K562 (cell line): ENCODE results near the gene CELSR1. TPM values are rescaled to one million over a fixed set of nuclear protein-coding genes. Genes with fewer than 3 reads are reported as not detected.

Experiments
- ATAC-seq: fragments of 200-7000 bp; cut with Tn5 transposase; 3 replicates; pipeline ENCODE4 v1.9.1; 2020; ENCODE audit warnings: moderate library complexity
- BruUV-seq: library from RNA; stranded (reverse); fragments of 400-500 nt; replicated peaks from 2 replicates; lab custom pipeline; 2021; lab: Mats Ljungman, UMichigan
- CTCF ChIA-PET: fragments of 300-600 bp; formaldehyde crosslinking; extraction: SDS; loops from one replicate; lab custom pipeline; 2021; ENCODE audit warnings: low intra/inter-chr PET ratio; lab: Yijun Ruan, JAX
- POLR2A ChIA-PET: fragments of 300-600, 350-650 bp; sonication (Branson Sonifier 250); formaldehyde crosslinking; extraction: SDS; loops from one replicate; lab custom pipeline; 2021; ENCODE audit warnings: antibody characterized with exemption, inconsistent platforms; lab: Yijun Ruan, JAX
- DNase-seq, 4 experiments: peaks; one replicate each; pipeline versions ENCODE4 v3.0.0 to v3.0.0-alpha.2; 2011 to 2018; ENCODE audit warnings: low spot score in 3 of 4, mixed read lengths in 3 of 4; ENCODE audit errors: extremely low read depth in 1 of 4
- FAIRE-seq: peaks from 2 replicates; lab custom pipeline; 2011; peaks lifted over from hg19 to GRCh38; lab: Jason Lieb, UNC
- H2AFZ ChIP-seq: 2 replicates; pipeline ENCODE4 v1.6.0; 2011; ENCODE audit warnings: low read depth, low read length, control low read depth, inconsistent platforms
- H3K27ac ChIP-seq: fragments of 200-600 bp; 3 replicates; pipeline ENCODE4 v1.8.0; 2011; ENCODE audit warnings: low read depth, mild to moderate bottlenecking, control low read depth, inconsistent platforms, low read length, moderate library complexity, mixed read lengths; ENCODE audit errors: extremely low read depth
- H3K27me3 ChIP-seq, 2 experiments: fragments of 300-600 bp in 1 of 2; 2 replicates in 1 of 2; 3 replicates in 1 of 2; pipeline versions ENCODE4 v1.6.0 to v1.8.0; 2011; ENCODE audit warnings: inconsistent platforms in 2 of 2, low read length in 2 of 2, mild to moderate bottlenecking in 1 of 2, mixed read lengths in 1 of 2, moderate library complexity in 1 of 2; ENCODE audit not compliant: control insufficient read depth in 2 of 2, insufficient read depth in 2 of 2
- H3K36me3 ChIP-seq: fragments of 300-600 bp; 3 replicates; pipeline ENCODE4 v1.8.0; 2011; ENCODE audit warnings: mild to moderate bottlenecking, low read length, inconsistent platforms; ENCODE audit not compliant: control insufficient read depth, insufficient read depth
- H3K4me1 ChIP-seq, 2 experiments: fragments of 200-600 bp in 1 of 2; replicated peaks in 1 of 2; 2 replicates in 1 of 2; 3 replicates in 1 of 2; pipeline versions ENCODE4 v1.5.1 to v1.8.0; 2011; ENCODE audit warnings: inconsistent platforms in 2 of 2, low read length in 2 of 2, mild to moderate bottlenecking in 1 of 2, mixed read lengths in 1 of 2, moderate library complexity in 1 of 2; ENCODE audit not compliant: control insufficient read depth in 2 of 2, insufficient read depth in 2 of 2
- H3K4me2 ChIP-seq: 2 replicates; pipeline ENCODE4 v1.6.1; 2011; ENCODE audit warnings: low read length, control low read depth, inconsistent platforms, mixed read lengths; ENCODE audit not compliant: insufficient read depth
- H3K4me3 ChIP-seq: fragments of 200-600 bp; sonication (generic), shearing (Covaris generic); 2 replicates; pipeline ENCODE4 v1.5.1; 2016; ENCODE audit warnings: control low read depth, inconsistent platforms
- H3K79me2 ChIP-seq: fragments of 200-600 bp; 3 replicates; pipeline ENCODE4 v1.8.0; 2011; ENCODE audit warnings: low read length, inconsistent platforms; ENCODE audit not compliant: control insufficient read depth, insufficient read depth
- H3K9ac ChIP-seq, 2 experiments: 2 replicates each; pipeline versions ENCODE4 v1.6.0 to v1.6.1; 2011; ENCODE audit warnings: low read depth in 2 of 2, low read length in 2 of 2, control low read depth in 1 of 2, inconsistent platforms in 1 of 2, mild to moderate bottlenecking in 1 of 2, mixed read lengths in 1 of 2; ENCODE audit not compliant: insufficient read depth in 1 of 2
- H3K9me1 ChIP-seq: one replicate; pipeline ENCODE4 v1.6.0; 2011; ENCODE audit warnings: inconsistent platforms, mild to moderate bottlenecking, low read length, moderate library complexity; ENCODE audit not compliant: control insufficient read depth, insufficient read depth
- H3K9me3 ChIP-seq: replicated peaks from 2 replicates; pipeline ENCODE4 v1.5.1; 2011; ENCODE audit warnings: low read depth, low read length, inconsistent platforms; ENCODE audit not compliant: control insufficient read depth, insufficient read depth
- H4K20me1 ChIP-seq: replicated peaks from 2 replicates; pipeline ENCODE4 v1.6.1; 2011; ENCODE audit warnings: low read length, inconsistent platforms, mixed read lengths; ENCODE audit not compliant: control insufficient read depth, insufficient read depth
- CUX1 ChIP-seq: fragments of 200-800 bp; sonication (Bioruptor generic); IDR thresholded peaks from 2 replicates; pipeline ENCODE4 v1.6.1; 2016; ENCODE audit warnings: missing genetic modification characterization, missing compliant biosample characterization
- POLR3G ChIP-seq: IDR thresholded peaks from 2 replicates; pipeline ENCODE4 v1.6.1; 2011; ENCODE audit not compliant: insufficient read length, insufficient replicate concordance; ENCODE audit errors: extremely low read depth
- SNRNP70 ChIP-seq: fragments of 200-400 bp; formaldehyde crosslinking; optimal IDR thresholded peaks from 2 replicates; pipeline ENCODE3; 2017; ENCODE audit warnings: low read depth, low read length
- ZBTB1 ChIP-seq: sonication (generic); formaldehyde crosslinking; IDR thresholded peaks from 2 replicates; pipeline ENCODE4 v1.8.1; 2023; ENCODE audit warnings: missing genetic modification reagents, low read depth, mild to moderate bottlenecking, borderline replicate concordance
- ZNF830 ChIP-seq: fragments of 250-450 bp; sonication (Bioruptor Pico); IDR thresholded peaks from 2 replicates; pipeline ENCODE4 v1.5.0; 2021; ENCODE audit warnings: mild to moderate bottlenecking
- WGBS: fragments of 100-300 bp; shearing (Covaris generic); methylation state at CpG from one replicate; pipeline ENCODE4 v1.1.6; 2016; ENCODE audit warnings: low coverage, mixed read lengths; ENCODE audit not compliant: insufficient coverage; ENCODE audit errors: missing lambda C conversion rate; 5-methylcytosine and 5-hydroxymethylcytosine counted together
- in situ Hi-C: fragments of 300-500 bp; cut with MboI; formaldehyde crosslinking; loops from 4 replicates; pipeline ENCODE4 v1.15.0; 2018; ENCODE audit warnings: inconsistent platforms, mixed read lengths
- intact Hi-C: fragments of 100-400 bp; cut with micrococcal nuclease; formaldehyde crosslinking; loops from 2 replicates; pipeline ENCODE4 v1.14.2; 2022
- polyA plus RNA-seq, 8 experiments: library from polyadenylated mRNA; depleted of rRNA in 4 of 8; stranded (reverse) in 5 of 8; unstranded in 3 of 8; fragments of >200 nt; fragmentation: Nextera tagmentation in 2 of 8; fragmentation: Illumina TruSeq in 1 of 8; extraction: Ambion mirVana in 2 of 8; extraction: Trizol in 1 of 8; gene quantifications; 2 replicates each; pipeline versions ENCODE4 v1.2.1 to v1.2.3, GENCODE V29; 2011 to 2014; ENCODE audit warnings: inconsistent platforms in 1 of 8, missing spikeins in 1 of 8
- total RNA-seq, 7 experiments: library from RNA; depleted of rRNA in 6 of 7; stranded (reverse); fragments of >200 nt in 6 of 7; fragmentation: Illumina TruSeq in 2 of 7; extraction: Trizol in 2 of 7; gene quantifications; 2 replicates each; pipeline versions ENCODE4 v1.2.1 to v1.2.3, GENCODE V29; 2011 to 2021; ENCODE audit warnings: low replicate concordance in 1 of 7
- TF ChIP-seq, protein P1 (sequence below): sonication (generic); formaldehyde crosslinking; IDR thresholded peaks from 2 replicates; pipeline ENCODE4 v1.8.0; 2023; ENCODE audit warnings: mild to moderate bottlenecking, missing genetic modification reagents

Gene CELSR1
- total and polyA plus RNA-seq, 9 of the 15 experiments (the other 6 are each of a cell fraction or from before 2014, with no cell fraction given): under 0.01 to 0.09 TPM; not detected in 7

GRCh38 chr22:46532416-46532815 lies 5.0 kb downstream of the CELSR1 start:
- no peak for FAIRE-seq
- Histone ChIP-seq H3K4me1 (peaks cover 0 to 7% of the 10 kb centered on the region in 2 experiments; a peak in 1 of 5 replicates), H3K9ac (no peak overlapping the region), H3K9me1 (no peaks in the 10 kb centered on the region), H3K4me3 (no peak overlapping the region), H3K27ac (no peak overlapping the region), H3K36me3 (no peaks in the 10 kb centered on the region), H3K9me3 (no peaks in the 10 kb centered on the region), H3K27me3 (peaks cover 15 to 41% of the 10 kb centered on the region in 2 experiments), H3K4me2 (no peak overlapping the region), H2AFZ (no peak overlapping the region), H4K20me1 (no peaks in the 10 kb centered on the region), H3K79me2 (no peaks in the 10 kb centered on the region)
- BruUV-seq: no TSS peak
- TF ChIP-seq SNRNP70 (no peak), CUX1 (no peak), POLR3G (no peak), ZBTB1 (no peak), ZNF830 (CRISPR knock-in tag) (no peak)
- TF ChIP-seq, protein P1, sequence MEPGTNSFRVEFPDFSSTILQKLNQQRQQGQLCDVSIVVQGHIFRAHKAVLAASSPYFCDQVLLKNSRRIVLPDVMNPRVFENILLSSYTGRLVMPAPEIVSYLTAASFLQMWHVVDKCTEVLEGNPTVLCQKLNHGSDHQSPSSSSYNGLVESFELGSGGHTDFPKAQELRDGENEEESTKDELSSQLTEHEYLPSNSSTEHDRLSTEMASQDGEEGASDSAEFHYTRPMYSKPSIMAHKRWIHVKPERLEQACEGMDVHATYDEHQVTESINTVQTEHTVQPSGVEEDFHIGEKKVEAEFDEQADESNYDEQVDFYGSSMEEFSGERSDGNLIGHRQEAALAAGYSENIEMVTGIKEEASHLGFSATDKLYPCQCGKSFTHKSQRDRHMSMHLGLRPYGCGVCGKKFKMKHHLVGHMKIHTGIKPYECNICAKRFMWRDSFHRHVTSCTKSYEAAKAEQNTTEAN (CRISPR knock-in tag): no peak
- in situ Hi-C loops: no loop called here
- 6% methylated on average over 3 of the region's 3 CpGs for WGBS
- intact Hi-C loops: no loop called here
- CTCF ChIA-PET: no interaction called here
- POLR2A ChIA-PET: no interaction called here
- ATAC-seq: no peak
- DNase-seq: no peak
